ENCODE results near the gene ABCC1.
A peak's percentile ranks its signal among the peaks of the same experiment; 100 is the strongest.

Gene ABCC1

DNA sequence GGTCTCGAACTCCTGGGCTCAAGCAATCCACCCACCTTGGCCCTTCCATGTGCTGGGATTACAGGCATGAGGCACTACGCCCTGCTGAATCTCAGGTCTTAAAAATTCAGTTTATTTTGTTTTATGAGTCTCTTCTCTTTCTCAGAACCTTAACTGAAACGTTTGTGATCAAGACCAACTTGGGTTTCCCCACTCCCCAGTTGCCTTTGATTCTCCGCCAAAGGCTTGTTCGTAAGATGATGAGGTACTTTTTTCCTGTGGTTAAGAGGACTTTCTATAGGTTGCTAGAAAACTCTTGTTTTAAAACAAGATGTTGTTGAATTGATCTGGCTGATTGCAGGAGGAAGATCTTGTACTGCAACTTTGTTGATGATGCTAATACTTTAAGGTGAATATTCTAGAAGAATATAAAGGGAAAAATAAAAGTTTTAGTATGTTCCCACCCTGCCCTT lies 11.7 kb downstream of the ABCC1 start:
- Mint-ChIP-seq H3K27ac (peak overlapping the region; percentile 95), H3K4me1 (peaks cover 39% of the 10 kb centered on the region), H3K27me3 (ENCODE audit: low read depth, poor library complexity) (no peaks in the 10 kb centered on the region), H3K36me3 (ENCODE audit: low read depth) (peaks cover 47% of the 10 kb centered on the region), H3K4me3 (no peak overlapping the region), H3K9me3 (peaks cover 34% of the 10 kb centered on the region)
- DNase-seq: no peak
- TF ChIP-seq, protein P1, sequence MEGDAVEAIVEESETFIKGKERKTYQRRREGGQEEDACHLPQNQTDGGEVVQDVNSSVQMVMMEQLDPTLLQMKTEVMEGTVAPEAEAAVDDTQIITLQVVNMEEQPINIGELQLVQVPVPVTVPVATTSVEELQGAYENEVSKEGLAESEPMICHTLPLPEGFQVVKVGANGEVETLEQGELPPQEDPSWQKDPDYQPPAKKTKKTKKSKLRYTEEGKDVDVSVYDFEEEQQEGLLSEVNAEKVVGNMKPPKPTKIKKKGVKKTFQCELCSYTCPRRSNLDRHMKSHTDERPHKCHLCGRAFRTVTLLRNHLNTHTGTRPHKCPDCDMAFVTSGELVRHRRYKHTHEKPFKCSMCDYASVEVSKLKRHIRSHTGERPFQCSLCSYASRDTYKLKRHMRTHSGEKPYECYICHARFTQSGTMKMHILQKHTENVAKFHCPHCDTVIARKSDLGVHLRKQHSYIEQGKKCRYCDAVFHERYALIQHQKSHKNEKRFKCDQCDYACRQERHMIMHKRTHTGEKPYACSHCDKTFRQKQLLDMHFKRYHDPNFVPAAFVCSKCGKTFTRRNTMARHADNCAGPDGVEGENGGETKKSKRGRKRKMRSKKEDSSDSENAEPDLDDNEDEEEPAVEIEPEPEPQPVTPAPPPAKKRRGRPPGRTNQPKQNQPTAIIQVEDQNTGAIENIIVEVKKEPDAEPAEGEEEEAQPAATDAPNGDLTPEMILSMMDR (IDR thresholded peaks at IDR 0.05): no peak

DNA sequence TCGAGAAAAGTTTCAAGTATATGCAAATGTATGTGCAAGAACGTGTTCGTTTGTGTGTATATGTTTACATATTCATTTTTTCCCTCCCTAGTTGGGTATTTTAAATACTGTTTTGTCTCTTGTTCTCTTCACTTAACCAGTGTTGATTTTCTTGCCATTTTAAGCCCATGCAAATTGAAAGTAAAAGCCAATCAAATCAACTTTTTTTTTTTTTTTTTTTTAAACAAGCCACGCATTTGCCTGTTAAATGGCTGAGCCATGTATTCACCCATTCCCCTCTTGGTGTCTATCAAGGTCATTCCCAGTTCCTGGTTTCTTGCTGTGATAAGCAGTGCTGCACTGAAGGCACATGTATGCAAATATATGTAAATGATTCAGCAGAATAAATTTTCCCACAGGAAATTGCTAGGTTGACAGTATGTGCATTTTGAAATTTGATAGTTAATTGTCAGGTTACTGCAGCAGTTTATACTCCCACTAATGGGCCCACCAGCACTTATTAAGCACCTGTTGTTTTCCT lies 12.2 kb downstream of the ABCC1 start:
- Mint-ChIP-seq H3K27ac (no peak overlapping the region), H3K9me3 (peaks cover 34% of the 10 kb centered on the region), H3K4me3 (no peak overlapping the region), H3K4me1 (peaks cover 40% of the 10 kb centered on the region), H3K27me3 (ENCODE audit: low read depth, poor library complexity) (no peaks in the 10 kb centered on the region), H3K36me3 (ENCODE audit: low read depth) (peaks cover 45% of the 10 kb centered on the region)
- no peak for DNase-seq
- TF ChIP-seq, protein P1 (IDR thresholded peaks at IDR 0.05): no peak

DNA sequence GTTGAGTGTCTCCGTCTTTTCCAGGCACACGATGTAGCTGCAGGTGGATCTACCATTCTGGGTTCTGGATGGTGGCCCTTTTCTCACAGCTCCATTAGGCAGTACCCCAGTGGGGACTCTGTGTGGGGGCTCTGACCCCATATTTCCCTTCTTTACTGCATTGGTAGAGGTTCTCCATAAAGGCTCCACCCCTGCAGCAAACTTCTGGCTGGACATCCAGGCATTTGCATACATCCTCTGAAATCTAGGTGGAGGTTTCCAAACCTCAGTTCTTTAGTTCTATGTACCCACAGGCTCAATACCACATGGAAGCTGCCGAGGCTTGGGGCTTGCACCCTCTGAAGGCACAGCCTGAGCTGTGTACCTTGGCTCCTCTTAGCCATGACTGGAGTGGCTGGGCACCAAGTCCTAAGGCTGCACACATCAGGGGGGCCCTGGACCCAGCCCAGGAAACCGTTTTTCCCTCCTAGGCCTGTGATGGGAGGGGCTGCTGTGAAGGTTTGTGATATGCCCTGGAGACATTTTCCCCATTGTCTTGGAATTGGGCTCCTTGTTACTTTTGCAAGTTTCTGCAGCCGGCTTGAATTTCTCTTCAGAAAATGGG lies 14.0 kb downstream of the ABCC1 start:
- H3K4me1 Mint-ChIP-seq: peaks cover 47% of the 10 kb centered on the region
- no peak for DNase-seq
- H3K27ac Mint-ChIP-seq: no peak overlapping the region
- H3K36me3 Mint-ChIP-seq (ENCODE audit: low read depth): peaks cover 53% of the 10 kb centered on the region
- H3K9me3 Mint-ChIP-seq: peaks cover 34% of the 10 kb centered on the region
- TF ChIP-seq, protein P1 (IDR thresholded peaks at IDR 0.05): no peak
- no peak overlapping the region for H3K4me3 Mint-ChIP-seq
- no peaks in the 10 kb centered on the region for H3K27me3 Mint-ChIP-seq (ENCODE audit: low read depth, poor library complexity)

DNA sequence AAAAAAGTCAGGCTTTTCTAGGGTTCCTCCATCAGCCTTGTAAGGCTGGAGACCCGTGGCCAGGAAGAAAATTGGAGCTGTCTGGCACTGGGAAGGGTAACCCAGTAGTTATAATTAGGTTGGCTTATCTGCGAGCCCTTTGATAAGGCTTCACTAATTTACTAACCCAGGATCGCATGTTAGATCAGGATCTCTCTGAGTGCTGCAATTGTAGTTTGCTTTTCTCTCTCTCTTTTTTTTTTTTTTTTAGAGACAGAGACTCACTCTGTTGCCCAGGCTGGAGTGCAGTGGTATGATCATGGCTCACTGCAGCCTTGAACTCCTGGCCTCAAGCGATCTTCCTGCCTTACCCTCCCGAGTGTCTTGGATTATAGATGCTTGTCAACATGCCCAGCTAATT lies 17.0 kb downstream of the ABCC1 start:
- peak overlapping the region; percentile 71 for H3K27ac Mint-ChIP-seq
- H3K4me1 Mint-ChIP-seq: peaks cover 25% of the 10 kb centered on the region
- TF ChIP-seq, protein P1 (IDR thresholded peaks at IDR 0.05): no peak

DNA sequence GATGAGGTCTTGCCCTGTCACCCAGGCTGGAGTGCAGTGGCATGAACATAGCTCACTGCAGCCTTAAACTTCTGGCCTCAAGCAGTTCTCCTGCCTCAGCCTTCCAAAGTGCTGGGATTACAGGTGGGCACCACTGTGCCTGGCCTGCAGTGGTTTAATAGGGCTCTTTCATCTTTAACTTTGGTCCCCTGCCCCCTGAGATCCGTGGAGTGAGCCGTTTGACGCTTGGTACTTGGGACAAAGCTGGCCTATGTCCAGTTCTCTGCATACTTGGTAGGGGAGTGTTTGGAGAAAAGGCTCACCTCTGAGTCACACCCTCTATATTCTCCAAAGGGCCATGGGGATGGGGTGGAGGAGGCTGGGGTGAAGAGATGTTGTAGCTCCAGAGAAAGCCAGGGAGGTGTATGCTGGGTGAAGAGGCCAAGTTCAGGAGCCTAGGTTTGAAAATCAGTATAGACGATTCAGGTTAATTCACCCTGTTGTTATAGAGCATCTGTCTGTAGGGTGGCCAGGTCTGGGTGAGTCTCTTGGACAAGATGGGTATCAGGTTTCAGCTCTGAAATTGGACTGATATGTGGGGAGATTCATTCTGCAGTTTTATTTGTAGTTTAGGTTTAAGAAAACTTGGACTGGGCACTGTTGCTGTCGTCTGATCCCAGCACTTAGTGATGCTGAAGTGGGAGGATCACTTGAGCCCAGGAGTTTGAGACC lies 17.6 kb downstream of the ABCC1 start:
- Mint-ChIP-seq H3K4me3 (no peak overlapping the region), H3K27ac (peak overlapping the region; percentile 71), H3K36me3 (ENCODE audit: low read depth) (peaks cover 63% of the 10 kb centered on the region), H3K27me3 (ENCODE audit: low read depth, poor library complexity) (peaks cover 4% of the 10 kb centered on the region), H3K4me1 (peaks cover 25% of the 10 kb centered on the region), H3K9me3 (peaks cover 53% of the 10 kb centered on the region)
- TF ChIP-seq, protein P1 (IDR thresholded peaks at IDR 0.05): no peak
- DNase-seq: no peak

More for the DNA sequence above, 17.0 kb downstream of the ABCC1 start:
- Mint-ChIP-seq H3K9me3 (peaks cover 53% of the 10 kb centered on the region), H3K4me3 (no peak overlapping the region), H3K27me3 (ENCODE audit: low read depth, poor library complexity) (peaks cover 4% of the 10 kb centered on the region), H3K36me3 (ENCODE audit: low read depth) (peaks cover 63% of the 10 kb centered on the region)
- DNase-seq: no peak

Measured in nephron progenitor cell (in vitro differentiated cells).